Stimulated activated CD4-positive, alpha-beta T cell treated with anti-CD3 and anti-CD28 coated beads, Interleukin-15, amount 100 ng/mL, for 24 hours (primary cell): Measurements from ENCODE around the gene COL4A4.
"Not testable (repeated sequence)": the region's sequence is repeated elsewhere in the genome, so short reads cannot be mapped to it uniquely, and the experiment has no call there.

Experiments used
- DNase-seq: peaks from one replicate; pipeline ENCODE4 v3.0.0-alpha.2; 2020

COL4A4 gene

GRCh38 chr2:227163998-227164762, at the start of gene COL4A4, which contains the start of gene COL4A3:
COL4A4 (minus strand) TSS chr2:227164205; CDS start chr2:227147483, 16,722 bp downstream.
COL4A3 (plus strand) TSS chr2:227164624; CDS start chr2:227164727, 103 bp downstream.
- DNase-seq, result peak; percentile 49

- DNase-seq, result no peak
Observed at GRCh38 chr2:227207573-227207972, 43.6 kb upstream of the COL4A4 start.

- DNase-seq, result no peak
Observed at GRCh38 chr2:227206406-227206805, 42.4 kb upstream of the COL4A4 start.

- no peak for DNase-seq
Observed at GRCh38 chr2:227205701-227206100, 41.7 kb upstream of the COL4A4 start.

DNA sequence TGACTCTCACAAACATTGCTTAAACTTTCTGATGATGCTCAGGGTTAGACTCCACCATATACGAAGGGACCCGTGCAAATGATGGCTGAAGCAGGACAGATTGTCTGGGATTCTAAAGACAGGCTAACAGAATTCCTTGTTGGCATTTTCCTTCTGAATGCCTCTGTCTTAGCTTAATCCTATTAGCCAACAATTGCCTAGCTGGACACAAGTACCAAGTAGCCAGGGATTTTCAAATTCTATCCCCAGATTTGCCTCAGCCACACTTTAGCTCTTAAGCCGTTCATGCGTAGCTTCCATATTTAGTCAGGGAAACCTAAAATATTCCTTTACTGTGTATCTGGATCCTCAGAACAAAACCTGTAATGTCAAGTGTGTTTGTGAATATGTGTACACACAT, 40.4 kb upstream of the COL4A4 start:
- no peak for DNase-seq

GRCh38 chr2:227201771-227202170, 37.8 kb upstream of the COL4A4 start:
- DNase-seq, result no peak

- DNase-seq, result no peak
Observed at GRCh38 chr2:227198866-227199265, 34.9 kb upstream of the COL4A4 start.

GRCh38 chr2:227194219-227194618, 30.2 kb upstream of the COL4A4 start:
- DNase-seq, result no peak

DNA sequence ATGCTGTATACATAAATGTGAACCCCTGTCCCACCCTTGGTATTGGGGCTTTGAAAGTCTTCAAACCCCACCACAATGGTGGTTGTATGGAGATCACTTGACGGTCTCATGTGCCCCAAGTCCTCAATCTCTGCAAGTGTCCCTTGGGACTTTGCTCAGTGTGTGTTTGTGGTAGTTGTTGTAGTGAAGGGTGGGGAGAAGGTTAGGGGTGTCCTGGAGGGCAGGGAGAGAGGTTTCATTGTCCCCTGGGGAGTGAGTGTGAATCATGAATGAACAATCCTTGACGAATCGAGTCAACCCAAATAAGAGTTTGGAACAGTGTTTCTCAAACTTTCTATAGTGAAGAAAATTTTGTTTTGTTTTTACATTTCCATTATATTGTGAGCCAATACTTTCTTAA, 28.5 kb upstream of the COL4A4 start:
- DNase-seq, result no peak

DNA sequence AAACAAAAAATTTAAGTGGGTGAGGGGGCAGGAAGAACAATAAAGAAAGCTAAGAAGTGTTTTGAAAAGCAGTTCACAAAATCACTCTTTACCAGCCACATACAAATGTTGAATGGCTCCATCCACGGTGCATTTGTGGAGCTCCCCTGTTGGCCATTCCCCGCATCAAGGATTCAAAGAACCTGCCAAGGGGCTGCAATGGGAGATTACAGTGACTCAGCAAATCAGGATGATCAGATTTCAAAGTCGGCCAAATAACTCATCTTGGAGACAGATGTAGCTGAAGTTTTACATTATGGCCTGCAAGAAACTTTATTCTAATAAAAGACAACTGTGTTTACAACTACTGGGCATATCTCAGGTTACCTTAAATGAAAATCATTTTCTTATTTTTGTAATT, 27.4 kb upstream of the COL4A4 start:
- no peak for DNase-seq

GRCh38 chr2:227188292-227188691, 24.3 kb upstream of the COL4A4 start:
- no peak for DNase-seq

- DNase-seq, result no peak
Observed at GRCh38 chr2:227186751-227187150, 22.7 kb upstream of the COL4A4 start.

- DNase-seq, result no peak
Observed at GRCh38 chr2:227185615-227186232, 21.7 kb upstream of the COL4A4 start.

DNA sequence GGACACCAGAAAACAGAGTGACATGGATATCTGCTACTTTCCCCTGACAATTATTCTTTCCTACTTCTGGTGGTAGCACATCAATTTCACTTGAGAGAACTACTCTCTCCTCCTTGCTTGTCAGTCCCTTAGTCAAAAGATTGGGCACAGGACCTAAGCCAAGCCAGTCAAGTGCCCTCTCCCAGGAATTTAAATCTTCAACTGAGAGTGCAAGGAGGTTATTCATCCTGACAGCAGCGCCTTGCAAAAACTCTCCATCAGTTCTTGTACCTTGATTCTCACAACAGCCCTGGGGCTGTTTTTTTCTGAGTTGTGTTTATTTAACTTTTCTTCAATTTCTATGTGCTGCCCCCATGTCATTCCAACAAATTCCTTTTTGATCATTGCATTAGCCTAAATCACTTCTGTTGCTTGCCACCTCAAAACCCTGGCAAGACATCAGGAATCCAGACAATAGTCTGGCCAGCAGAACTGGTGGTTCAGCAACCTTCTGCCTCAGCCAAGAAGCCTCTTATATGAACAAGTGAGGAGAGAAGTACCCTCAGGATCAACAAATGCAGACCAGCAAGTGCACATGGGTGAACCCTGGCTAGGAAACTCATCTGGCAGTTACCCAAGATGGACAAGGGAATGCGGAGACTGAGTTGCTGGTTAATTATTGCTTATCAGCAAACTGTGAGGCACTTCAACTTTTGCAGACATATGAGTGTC, 19.8 kb upstream of the COL4A4 start:
- DNase-seq, result no peak

DNA sequence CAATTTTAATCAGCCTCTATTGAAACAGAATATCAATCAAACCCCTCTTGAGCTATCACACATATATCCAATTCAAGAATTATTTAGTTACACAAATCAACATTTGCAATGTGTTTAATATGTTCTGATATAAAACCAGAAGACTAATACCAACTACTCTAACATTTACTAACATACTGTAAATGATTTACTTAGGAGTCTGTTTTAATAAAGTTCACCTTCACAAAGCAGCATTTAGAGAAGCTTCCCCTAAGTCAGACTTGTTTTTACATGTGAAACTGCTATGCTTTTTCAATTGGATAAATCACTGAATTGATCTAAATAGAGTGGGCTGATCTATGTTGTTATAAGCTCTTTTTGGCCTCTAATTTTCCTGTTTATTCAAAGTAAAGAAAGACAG, 18.8 kb upstream of the COL4A4 start:
- no peak for DNase-seq

DNA sequence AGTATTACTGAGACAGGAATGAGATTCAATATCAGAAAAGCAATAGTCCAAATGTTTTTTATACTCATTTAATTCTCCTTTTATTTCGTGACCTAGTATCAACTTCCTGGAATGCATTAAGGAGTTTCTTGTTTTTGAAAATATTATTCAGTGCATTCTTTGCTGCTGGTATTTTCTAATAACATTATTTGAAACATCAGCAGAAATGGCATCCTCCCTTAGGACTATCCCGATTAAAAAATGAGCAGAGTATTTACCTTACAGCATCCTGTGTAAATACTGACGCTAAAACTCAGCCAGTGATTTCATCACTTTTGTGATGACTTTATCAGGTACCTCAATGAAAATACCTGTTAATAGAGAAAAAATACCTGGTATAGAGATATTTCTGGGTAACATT, 16.8 kb upstream of the COL4A4 start:
- DNase-seq, result no peak

DNA sequence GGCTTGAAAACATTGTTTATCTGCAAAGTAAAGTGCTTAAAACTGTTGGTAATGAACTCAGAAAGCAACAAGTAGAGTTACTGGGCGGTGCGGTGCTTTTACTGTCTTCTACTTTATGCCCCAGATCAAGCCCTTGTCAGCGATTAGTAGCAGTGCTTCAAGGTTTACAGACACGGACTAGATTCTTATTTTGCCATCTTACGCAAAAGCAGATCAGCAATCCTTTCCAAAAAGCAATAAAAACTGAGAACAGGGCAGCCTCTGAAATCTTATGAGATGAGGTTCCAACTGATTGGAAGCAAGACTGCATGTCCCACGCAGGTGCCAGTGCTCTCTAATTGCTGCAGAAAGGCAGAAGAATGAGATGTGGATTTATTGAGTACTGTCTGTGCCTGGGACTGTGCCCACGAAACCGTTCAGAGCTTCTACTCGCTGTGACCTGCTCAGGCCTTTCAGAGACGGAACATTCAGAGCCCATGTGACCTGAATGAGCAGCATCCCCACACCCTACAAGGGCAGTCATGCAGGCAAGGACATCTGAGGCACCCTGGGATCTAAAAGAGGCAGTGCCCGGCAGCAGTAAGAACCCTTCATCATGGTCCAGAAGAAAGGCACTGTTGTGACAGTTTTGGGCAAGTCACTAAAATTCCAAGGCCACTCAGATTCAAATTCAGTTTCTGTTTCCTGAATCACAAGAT, 16.1 kb upstream of the COL4A4 start:
- DNase-seq, result no peak

DNA sequence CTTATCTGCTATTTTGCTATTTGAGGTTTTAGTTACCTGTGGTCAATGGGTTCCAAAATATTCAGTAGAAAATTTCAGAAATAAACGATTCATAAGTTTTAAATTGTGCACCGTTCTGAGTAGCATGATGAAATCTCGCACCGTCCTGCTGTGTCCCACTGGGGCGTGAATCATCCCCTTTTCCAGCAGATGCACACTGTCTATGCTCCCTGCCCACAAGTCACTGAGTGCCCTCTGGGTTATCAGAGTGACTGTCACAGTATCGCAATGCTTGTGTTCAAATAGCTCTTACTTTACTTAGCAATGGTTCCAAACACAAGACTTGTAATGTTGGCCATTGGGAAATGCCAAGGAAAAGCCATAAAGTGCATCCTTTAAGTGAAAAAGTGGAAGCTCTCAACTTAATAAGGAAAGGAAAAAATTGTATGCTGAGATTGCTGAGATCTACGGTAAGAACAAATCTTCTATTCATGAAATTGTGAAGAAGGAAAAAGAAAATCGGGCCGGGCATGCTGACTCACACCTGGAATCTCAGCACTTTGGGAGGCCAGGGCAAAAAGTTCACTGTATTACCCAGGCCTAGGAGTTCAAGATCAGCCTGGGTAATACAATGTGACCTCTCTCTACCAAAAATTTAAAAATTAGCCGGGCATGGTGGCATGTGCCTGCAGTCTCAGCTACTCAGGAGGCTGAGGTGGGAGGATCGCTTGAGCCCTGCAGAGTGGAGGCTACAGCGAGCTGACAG, 13.8 kb upstream of the COL4A4 start:
- DNase-seq, result no peak

DNA sequence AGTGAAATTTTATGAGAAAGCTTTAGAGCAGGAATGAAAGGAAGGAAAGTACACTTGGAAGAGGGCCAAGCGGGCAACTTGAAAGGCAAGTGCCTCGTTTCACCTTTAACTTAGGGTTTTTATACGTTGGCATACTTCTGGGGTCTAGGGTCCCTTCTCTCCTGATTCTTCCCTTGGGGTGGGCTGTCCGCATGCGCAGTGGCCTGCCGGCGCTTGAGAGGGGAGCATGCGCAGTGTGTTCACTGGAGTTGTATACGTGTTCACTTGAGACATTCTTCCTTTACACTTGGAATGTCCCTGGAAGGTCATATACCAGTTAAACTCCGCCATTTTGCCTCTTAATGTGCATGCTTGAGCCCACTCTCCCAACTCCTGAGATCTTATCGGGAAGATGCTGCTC, 7.8 kb upstream of the COL4A4 start:
- DNase-seq, result not testable (repeated sequence)

DNA sequence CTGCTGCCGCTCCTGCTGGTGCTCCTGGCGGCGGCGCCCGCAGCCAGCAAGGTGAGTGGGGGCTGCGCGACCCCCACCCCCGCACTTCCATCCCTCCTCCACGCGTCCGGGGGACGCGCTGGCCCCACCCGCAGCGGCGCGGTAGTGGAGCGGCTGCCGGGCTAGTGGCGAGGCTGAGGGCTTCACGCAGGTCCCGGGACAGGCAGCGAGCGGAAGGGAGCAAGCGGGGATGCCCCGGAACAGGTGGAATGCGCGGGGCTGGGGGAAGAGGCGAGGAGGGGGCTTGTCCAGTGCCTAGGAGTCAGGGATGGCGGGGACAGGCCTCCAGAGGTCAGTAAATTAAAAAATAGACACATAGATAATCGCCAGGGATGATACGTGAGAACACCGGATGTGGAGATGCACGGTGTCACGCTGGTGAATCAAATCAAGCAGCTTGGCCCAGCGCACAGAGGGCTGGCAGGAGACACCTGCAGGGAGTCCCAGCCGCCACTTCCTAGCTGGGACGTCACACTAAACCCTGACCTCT, 822 bp upstream of the COL4A4 start:
- peak; percentile 47 for DNase-seq

DNA sequence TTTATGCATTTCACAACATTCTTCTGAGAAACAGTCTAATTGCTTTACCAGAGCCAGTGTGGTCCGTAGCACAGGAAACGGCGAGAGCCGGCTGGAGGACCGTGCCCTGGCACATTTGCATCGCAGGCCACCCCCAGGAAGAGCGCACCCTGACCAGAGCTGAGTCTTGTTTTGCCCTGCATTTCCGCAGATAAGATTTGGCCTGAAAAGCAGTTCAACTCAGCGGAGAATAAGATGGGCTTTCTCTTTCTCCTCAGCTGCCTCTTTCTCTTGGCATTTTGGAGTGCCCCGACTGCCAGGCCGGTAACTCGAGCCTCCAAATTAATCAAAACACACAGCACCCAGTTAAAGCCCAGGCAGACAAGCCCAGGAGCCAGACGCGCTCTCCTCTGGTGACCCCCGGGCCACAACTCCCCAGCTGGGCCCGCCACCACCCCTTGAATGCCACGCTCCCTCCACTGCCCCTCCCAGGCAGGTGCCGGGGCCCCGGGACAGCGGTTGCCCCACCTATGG, 464 bp downstream of the COL4A4 start:
- no peak for DNase-seq

GRCh38 chr2:227161947-227162346, 2.1 kb downstream of the COL4A4 start:
- no peak for DNase-seq
